Activated CD8-positive, alpha-beta memory T cell treated with anti-CD3 and anti-CD28 coated beads for 24 hours (primary cell): ENCODE measurements around the gene MEG3.
A peak's percentile ranks its signal among the peaks of the same experiment; 100 is the strongest.

Experiments used
- DNase-seq: peaks from one replicate; pipeline ENCODE4 v3.0.0-alpha.2; 2020

The MEG3 gene

GRCh38 chr14:100884456-100884855 is 58.5 kb downstream of the MEG3 start:
- no peak for DNase-seq

- DNase-seq, result no peak
These were observed 59.3 kb downstream of the MEG3 start for GRCh38 chr14:100885196-100885595.

- DNase-seq, result no peak
These were observed 59.7 kb downstream of the MEG3 start for GRCh38 chr14:100885617-100886016.

GRCh38 chr14:100887728-100888335 is 61.9 kb downstream of the MEG3 start:
- DNase-seq, result no peak

- no peak for DNase-seq
These were observed 62.9 kb downstream of the MEG3 start for GRCh38 chr14:100888789-100889315.

GRCh38 chr14:100889641-100890040 is 63.7 kb downstream of the MEG3 start:
- no peak for DNase-seq

- no peak for DNase-seq
These were observed 64.3 kb downstream of the MEG3 start for GRCh38 chr14:100890061-100890850.

- no peak for DNase-seq
These were observed 65.1 kb downstream of the MEG3 start for GRCh38 chr14:100891051-100891450.

GRCh38 chr14:100891501-100892445 is 65.9 kb downstream of the MEG3 start:
- peak; percentile 41 for DNase-seq

- no peak for DNase-seq
These were observed 66.7 kb downstream of the MEG3 start for GRCh38 chr14:100892496-100893227.

- no peak for DNase-seq
These were observed 67.3 kb downstream of the MEG3 start for GRCh38 chr14:100893228-100893601.

GRCh38 chr14:100893760-100894159 is 67.8 kb downstream of the MEG3 start:
- DNase-seq, result no peak

- DNase-seq, result no peak
These were observed 68.5 kb downstream of the MEG3 start for GRCh38 chr14:100894416-100894815.

- DNase-seq, result no peak
These were observed 69.5 kb downstream of the MEG3 start for GRCh38 chr14:100895411-100895810.

GRCh38 chr14:100896369-100897060 is 70.6 kb downstream of the MEG3 start:
- DNase-seq, result peak; percentile 44

- no peak for DNase-seq
These were observed 72.5 kb downstream of the MEG3 start for GRCh38 chr14:100898465-100898864.

GRCh38 chr14:100898935-100899883 is 73.3 kb downstream of the MEG3 start:
- peak; percentile 37 for DNase-seq

GRCh38 chr14:100899884-100900771 is 74.2 kb downstream of the MEG3 start:
- DNase-seq, result peak; percentile 32

- DNase-seq, result peak; percentile 55
These were observed 75.0 kb downstream of the MEG3 start for GRCh38 chr14:100900837-100901390.
